ENCODE data around the gene LIMK2.

GRCh38 chr22:31238057-31238456 is 26.0 kb downstream of the LIMK2 start:
- TF ChIP-seq SP1 (CRISPR knock-in tag; conservative IDR thresholded peaks at IDR 0.05): no peak
- TF ChIP-seq ZNF512 (CRISPR knock-in tag; IDR thresholded peaks at IDR 0.05; ENCODE audit: borderline replicate concordance): no peak
- no peak for TF ChIP-seq CTCF (IDR thresholded peaks at IDR 0.05)
- no peak for TF ChIP-seq NR2C2 (CRISPR knock-in tag; IDR thresholded peaks at IDR 0.05)
